Midbrain (tissue), 1 donor: Measurements from ENCODE around the gene C2orf72.
"Not testable (repeated sequence)": the region's sequence is repeated elsewhere in the genome, so short reads cannot be mapped to it uniquely, and the experiment has no call there.

Source experiments
- DNase-seq: peaks from one replicate; lab custom pipeline; 2025; lab: John Stamatoyannopoulos, UW

The C2orf72 gene

GRCh38 chr2:231046916-231047273 lies 9.6 kb downstream of the C2orf72 start:
- no peak for DNase-seq

DNA sequence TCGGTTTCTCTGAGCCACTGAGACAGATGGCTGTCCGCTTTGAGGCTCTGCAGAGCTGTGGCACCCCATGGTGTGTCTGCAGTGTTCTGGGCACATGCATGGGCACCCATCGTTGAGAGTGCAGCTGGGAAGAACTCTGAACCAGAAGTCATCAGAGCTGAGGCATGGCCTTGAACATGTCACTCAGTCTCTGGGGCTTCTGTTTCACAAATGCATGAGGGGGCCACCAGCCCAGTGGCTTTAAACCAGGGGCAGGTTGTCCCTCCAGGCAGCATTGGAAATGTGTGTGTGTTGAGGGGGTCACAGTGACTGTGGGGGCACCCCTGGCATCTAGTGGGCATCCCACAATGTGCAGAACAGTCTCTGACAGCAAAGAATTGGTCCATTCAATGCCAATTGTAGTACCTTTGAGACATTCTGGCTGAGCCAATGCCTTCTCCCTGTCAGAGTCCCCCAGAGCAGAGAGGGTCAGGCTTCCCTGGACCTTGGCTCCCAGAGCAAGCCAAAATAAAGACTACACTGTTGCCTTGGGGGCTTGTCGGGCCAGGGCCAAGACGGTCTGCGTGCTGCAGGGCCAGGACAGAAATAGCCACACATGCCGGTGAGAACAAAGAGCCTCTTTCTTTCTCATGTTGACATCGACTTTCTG lies 10.1 kb downstream of the C2orf72 start:
- peak; percentile 83 for DNase-seq

GRCh38 chr2:231047923-231048915 lies 10.9 kb downstream of the C2orf72 start:
- DNase-seq: no peak

GRCh38 chr2:231049286-231050017 lies 12.1 kb downstream of the C2orf72 start:
- DNase-seq: no peak

- peak; percentile 69 for DNase-seq
Measured at GRCh38 chr2:231050018-231050901, 12.9 kb downstream of the C2orf72 start.

DNA sequence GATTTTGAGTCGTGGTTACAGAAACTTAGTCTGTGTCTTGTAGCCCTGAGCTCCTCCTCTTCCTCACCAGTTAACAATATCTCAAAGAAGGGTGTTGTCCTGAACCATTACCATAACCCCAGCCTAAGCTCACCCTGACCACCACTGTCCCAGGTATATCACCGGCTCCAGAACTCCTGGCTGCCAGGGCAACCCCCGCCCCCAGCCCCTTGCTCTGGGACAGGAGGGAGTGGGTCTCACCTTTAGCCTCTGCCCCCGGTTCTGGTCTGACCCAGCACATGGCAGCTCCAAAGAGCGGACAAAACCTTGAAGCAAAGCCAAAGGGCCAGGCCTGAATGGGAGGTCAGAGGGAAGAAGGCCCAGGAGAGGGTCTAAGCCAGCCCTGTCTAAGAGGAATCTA lies 13.8 kb downstream of the C2orf72 start:
- DNase-seq: no peak

GRCh38 chr2:231052494-231053451 lies 15.4 kb downstream of the C2orf72 start:
- DNase-seq: peak; percentile 87

- no peak for DNase-seq
Measured at GRCh38 chr2:231053846-231054245, 16.5 kb downstream of the C2orf72 start.

DNA sequence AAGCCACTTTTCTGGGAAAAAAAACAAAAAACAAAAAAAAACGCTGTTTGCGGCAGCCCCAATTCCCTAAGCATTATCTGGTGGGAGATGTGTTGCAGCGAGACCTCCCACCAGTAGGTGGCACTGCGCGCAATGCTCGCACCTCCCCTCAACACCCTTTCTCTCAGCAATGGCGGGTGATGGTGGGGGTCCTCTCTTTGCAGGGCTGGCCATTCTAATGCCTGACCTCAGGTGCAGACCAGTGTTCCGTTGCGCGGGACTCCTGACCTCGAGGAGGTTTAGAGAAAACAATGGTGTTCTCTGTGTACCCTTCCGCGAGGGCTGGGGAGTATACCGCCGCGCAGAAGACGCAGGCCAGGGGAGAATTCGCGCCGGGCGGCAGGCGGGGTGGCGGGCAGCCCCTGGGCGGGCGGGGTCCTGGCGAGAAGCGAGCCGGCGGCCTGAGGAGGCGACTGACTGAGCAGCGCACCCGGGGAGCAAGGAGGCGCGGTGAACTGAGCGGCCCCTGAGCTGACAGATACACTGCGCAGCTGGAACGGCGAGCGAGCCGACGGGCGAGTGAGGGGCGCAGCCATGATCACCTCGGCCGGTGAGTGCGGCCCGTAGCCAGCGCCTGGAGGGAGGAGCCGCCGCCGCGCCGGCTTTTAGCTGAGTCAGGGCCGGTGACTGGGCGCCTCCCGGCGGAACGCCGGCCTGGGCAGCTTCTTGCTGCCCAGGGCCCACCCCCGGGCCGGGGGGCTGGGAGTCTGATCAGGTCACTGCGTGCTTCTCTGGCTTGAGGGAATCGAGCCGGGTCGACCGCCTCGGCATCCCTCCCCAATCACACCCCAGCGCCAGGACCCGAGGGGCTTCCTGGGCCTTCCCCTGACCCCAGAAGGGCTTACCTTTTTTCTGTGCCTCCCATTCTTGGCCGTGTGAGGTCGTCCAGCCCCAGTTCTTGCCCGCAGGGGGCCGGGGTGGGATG lies 19.4 kb downstream of the C2orf72 start, which contains the start of gene PSMD1:
TSS of gene PSMD1 (plus strand) at position 415 of the 964 bp plus-strand sequence. CDS start at position 574, 159 bp downstream.
- peak; percentile 90 for DNase-seq

DNA sequence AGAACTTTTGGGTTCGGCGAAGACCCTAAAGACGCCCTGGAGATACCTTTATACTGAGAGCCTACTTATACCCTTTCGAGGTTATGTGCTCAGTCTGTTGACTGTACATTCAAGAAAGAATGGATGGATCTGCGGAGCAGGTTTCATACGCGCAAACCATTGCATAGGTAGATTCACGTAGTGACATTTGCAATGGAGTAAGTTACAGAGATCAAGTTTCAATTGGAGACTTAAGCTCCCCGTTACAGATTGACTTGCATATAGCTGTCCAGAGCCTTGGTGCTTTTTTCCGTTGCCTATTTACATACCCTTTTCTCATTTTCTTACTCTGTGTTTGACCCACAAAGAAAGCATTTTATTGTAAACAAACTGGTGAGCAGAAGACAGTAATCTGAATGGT lies 20.3 kb downstream of the C2orf72 start:
- DNase-seq: no peak

DNA sequence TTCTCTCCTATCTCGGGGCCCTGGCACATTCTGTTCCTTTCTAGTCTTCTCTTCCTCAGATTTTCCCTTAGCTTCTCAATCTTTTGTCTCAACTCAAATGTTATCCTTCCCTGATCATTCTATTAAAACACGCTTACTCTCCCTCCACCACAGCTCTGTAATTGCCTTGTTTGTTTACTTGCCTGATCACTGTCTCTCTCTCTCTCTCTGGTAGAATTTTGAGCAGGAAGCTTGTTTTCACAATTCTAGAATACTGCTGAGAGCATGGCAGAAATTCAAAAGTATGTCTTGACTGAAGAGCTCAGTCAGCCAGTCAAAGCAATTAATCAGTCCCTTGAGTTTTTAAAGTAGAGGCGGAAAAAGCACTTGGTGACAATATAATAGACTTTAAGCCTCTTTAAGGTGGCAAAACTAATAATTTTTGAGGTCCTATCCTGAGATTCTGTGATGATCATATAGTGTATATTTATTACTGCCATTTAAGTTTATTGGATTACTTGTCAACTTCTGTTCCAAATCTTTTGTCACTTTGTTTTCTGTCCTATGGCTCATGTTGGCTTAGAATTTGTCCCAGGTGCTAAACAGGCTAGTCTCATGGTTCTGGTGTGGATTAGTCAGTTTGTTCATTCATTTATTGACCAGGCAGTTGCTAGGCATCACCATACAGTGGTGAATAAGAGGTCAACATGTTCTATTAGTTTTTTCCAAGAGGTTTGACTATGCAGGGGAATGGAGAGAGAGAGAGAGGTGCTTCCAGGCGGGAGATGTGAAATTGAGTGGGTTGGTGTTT lies 21.6 kb downstream of the C2orf72 start:
- peak; percentile 21 for DNase-seq

GRCh38 chr2:231059756-231060155 lies 22.4 kb downstream of the C2orf72 start:
- no peak for DNase-seq

DNA sequence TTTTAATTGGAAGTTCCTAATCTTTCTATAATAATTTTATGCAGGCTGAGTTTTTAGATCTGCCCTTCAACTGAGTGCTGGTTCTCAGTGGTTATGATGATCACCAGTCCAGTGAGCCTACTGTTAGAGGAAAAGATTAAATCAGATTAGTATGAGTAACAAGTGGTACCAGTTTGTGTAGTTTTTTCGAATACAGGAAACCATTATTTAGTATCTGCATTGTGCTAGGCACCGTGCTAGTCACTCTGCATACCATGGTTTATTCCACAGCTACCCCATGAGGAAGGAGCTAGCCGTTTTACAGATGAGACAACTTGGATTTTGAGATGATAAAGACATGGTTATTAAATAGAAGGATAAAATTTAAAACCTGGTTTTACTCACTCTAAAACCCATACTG lies 25.5 kb downstream of the C2orf72 start:
- no peak for DNase-seq

DNA sequence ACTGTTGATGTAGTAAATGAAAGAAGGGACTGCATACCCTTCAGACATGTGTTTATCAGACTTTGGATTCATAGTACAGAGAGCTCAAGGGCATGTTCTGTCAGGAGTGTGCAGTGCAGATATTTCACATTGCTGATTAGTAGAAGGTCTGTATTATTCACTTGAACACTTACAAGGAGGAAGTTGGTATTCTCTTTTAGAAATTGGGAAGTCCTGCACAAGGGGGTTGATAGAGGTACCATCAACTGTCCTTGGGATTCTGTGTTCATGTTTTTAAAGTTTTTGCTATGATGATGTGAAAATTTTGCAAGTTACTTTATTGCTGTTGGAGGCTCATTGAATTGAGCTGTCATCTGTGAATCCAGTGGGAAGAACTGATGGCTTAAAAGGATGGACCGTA lies 26.0 kb downstream of the C2orf72 start:
- DNase-seq: no peak

GRCh38 chr2:231065966-231066365 lies 28.6 kb downstream of the C2orf72 start:
- no peak for DNase-seq

- DNase-seq: not testable (repeated sequence)
Measured at GRCh38 chr2:231067531-231067930, 30.2 kb downstream of the C2orf72 start.

GRCh38 chr2:231068525-231069222 lies 31.4 kb downstream of the C2orf72 start:
- DNase-seq: no peak
